HG03025 (cell line): Measurements from ENCODE around the gene ZNF99.
"Not testable (repeated sequence)": the region's sequence is repeated elsewhere in the genome, so short reads cannot be mapped to it uniquely, and the experiment has no call there.

Experiments used
- ATAC-seq: cut with Tn5 transposase; IDR thresholded peaks from one replicate; pipeline ENCODE4 v1.9.1; 2021; ENCODE audit warnings: mild to moderate bottlenecking, moderate library complexity; ENCODE audit not compliant: unreplicated experiment, low FRiP score

Gene ZNF99

DNA sequence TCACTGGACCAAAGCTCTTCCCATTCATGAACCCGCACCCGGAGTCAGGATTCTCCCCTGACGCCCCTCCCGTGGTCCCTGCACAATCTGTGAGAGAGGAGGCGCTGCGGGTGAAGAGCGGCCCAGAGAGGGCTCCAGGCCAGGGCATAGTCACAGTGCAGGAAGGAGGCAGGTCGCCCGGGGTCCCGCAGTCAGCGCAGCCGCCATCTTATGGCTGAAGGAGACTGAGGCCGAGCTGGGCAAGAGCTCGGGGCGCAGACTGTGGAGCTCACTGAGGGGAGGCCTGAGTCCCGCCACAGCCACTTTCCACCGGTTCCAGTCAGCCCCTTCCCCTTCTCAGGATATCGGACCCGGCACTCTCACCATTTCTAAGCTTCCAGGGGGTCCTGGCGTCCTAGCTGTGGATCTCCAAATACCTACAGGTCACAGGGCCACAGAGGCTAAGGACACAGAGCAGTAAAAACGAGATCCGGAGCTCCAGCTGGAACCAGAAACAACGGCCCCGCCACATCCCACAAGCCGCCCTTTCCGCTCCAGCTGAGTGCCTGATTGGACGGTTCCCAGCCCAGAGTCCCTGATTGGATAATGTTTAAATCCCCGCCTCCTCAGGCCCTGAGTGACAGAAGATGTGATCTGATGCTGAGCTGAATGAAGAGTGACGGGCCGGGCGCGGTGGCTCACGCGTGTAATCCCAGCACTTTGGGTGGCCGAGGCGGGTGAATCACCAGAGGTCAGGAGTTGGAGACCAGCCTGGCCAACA lies at the start of gene ZNF99:
ZNF99 (minus strand) TSS at position 501 of the 760 bp plus-strand sequence; CDS start at position 366, 135 bp downstream.
- ATAC-seq, result no peak

DNA sequence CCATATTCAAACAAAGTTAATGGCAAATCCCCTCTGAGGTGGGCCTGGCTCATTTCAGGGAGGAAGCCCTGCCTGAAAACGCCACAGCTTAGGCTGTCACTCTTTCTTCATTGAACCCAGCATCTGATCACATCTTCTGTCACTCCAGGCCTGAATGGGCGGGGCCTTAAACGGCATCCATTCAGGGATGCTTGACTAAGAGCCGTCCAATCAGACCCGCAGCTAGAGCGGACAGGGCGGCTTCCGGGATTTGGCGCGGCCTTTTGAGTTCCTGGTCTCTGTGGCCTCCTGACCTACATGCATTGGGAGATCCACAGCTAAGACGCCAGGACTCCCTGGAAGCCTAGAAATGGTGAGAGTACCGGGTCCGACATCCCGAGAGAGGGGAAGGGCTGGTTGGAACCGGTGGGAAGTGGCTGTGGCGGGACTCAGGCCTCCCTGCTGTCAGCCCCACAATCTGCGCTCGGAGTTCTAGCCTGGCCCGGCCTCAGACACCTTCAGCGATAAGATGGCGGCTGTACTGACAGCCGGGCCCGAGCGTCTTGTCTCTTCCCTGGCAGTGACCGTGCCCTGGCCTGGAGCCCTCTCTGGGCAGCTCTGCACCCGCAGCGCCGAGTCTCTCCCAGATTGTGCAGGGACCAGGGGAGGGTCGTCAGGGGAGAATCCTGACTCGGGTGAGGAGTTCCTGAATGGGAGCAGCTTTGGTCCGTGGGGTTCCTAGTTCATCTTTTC lies 48.2 kb upstream of the ZNF99 start, which contains the start of gene ZNF723:
ZNF723 (plus strand) TSS at position 261 of the 732 bp plus-strand sequence; CDS start at position 350, 89 bp downstream.
- ATAC-seq, result no peak

DNA sequence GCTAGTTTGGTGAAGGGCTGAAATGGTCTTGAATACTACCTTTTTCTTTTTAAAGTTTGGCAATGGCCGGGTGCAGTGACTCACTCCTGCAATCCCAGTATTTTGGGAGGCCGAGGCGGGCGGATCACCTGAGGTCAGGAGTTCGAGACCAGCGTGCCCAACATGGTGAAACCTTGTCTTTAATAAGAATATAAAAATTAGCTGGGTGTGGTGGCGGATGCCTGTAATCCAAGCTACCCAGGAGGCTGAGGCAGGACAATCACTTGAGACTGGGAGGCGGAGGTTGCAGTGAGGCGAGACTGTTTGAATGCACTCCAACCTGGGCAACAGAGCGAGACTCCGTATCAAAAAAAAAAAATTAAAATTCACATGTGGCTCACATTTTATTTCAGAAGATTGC lies 47.3 kb upstream of the ZNF99 start:
- ATAC-seq, result no peak

DNA sequence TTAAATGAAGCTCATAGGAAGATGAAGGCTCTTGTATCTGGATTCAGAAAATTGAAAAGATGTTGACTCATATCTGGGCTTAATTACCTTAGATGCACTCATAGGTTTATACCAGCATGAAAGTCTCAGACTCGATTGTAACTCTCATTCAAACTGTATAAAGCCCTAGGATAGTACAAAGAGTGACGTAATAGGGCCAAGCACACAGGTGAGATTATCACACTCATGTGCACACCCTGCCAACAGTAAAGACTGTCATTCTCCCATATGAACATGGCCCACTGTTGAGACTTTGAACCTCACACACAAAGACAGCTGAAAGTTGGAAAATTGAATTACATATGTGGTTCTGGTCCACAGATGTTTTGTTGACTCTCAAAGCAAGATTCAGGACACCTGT lies 30.2 kb upstream of the ZNF99 start:
- no peak for ATAC-seq

DNA sequence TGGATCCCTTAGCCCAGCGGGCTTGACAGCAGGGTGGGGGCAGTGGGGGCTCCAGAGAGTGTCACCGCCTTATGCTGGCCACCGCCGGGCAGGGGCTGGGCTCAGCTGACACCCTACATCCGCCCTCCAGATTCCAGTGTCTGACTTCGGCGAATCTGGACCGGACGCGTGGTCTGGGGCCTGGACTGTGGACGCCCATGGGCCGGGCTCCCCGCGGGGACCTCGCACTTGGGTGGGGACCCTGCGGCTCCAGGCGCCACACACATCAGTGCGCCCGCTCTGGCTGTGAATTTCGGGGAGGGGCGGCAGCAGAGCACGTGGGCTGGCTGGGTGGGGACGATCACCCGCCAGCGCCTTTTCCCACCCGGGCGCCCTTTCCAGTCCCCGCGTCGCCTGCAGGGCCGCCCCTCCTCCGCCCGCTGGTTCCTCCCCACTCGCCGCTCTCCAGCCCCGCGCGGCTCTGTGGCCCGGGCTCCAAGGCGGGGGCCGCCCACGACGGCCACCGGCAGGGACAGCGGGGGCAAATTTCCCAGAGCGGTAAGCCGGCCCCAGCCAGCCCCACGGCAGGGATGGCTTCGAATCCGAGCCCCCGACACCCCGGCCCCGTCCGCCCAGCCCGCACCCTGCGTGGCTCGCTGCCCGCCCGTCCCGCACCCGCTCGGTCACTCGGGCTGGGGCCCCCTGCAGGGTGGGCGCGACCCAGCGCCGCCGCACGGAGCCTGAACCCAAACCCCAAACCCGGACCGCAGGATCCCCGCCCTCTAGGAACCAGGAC lies 23.3 kb upstream of the ZNF99 start:
- ATAC-seq, result no peak

DNA sequence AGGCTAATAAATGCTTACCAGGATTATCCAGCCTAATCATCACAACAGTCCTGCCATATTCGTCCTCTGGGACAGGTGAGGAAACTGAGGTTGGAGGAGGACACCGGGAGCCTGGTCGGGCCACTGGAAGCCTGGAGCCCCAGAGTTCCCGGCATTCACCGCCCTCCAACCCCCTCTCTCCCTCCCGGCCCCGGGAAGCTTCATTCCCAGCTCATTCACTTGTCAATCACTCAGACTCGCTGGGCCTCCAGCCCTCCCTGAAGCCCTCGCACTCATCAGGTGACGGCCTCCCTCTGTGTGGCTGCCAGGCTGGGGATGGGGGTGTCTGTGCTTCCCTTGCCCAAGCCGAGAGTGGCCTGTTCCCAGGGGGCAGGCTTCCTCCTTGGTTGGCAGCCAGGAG lies 22.5 kb upstream of the ZNF99 start:
- no peak for ATAC-seq

DNA sequence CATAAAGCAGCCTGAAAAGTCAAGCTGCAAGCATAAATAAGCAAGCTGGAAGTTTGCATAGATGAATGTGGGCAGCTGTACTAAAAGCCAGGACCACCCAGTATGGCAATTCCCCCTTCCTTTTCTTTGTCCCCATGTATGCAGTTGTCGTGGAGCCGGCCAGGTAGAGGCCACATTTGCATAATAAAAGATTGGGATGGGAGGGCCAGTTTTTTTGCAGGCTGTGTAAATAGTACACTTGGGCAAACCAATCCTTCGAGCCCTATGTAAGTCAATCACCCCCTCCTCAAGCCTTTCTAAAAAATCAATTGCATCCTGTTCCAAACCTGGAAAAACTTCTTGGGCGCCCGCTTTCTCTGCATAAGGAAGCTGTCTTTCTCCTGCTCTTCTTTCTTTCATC lies 13.1 kb upstream of the ZNF99 start:
- ATAC-seq, result no peak

DNA sequence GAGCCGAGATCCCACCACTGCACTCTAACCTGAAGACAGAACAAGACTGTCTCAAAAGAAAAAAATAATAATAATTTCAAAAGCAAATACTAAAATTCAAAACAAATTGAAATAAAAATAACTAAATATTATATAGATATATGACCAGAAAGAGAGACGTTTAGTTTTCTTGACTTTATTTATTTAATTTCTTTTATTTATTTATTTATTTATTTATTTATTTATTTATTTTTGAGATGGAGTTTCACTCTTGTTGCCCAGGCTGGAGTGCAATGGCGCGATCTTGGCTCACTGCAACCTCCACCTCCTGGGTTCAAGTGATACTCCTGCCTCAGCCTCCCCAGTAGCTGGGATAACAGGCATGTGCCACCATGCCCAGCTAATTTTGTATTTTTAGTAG lies 8.9 kb upstream of the ZNF99 start:
- not testable (repeated sequence) for ATAC-seq

DNA sequence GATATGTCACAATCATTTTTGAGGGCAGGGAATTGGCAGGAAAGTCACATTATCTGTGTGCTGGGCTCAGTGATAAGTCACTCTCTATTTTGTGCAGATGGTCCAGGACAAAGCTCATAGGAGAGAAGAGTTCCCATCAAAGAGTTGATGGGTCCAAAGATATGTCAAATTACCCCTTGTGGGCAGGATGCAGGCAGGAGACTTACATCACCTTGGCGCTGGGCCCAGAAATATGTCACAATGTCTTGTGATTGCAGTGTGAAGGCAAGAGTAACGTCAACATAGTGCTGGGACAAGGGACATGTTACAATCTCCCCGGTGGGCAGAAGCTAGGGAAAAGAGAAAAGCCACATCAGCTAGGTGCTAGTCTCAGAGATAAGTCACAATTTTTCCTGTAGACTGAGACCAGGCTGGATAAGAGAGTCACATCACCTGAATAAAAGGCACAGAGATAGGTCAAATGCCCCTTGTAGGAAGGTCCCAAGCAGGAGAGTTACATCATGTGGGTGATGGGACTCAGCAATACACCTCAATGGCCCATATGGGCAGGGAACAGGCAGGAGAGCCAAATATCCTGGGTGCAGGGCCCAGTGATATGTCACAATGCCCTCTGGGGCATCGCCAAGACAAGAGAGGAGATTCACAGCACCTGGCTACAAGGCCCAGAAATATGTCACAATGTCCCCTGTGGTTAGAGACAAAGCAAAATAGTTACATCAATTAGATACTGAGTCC lies 47.9 kb downstream of the ZNF99 start:
- no peak for ATAC-seq

DNA sequence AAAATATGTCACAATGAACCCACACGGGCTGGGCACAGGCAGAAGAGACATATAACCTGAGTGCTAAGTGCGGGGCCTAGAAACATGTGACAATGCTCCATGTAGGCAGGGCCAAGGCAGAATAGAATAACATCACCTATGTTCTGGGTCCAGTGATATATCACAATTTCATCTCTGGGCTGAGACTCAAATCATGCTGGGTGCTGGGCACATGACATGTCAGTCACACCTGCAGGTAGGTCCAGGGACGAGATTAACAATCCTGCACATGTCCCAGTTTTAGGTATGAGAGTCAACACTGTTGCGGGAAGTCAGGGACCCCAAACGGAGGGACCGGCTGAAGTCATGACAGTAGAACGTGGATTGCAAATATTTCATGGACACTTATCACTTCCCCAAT lies 50.3 kb downstream of the ZNF99 start:
- ATAC-seq, result no peak

DNA sequence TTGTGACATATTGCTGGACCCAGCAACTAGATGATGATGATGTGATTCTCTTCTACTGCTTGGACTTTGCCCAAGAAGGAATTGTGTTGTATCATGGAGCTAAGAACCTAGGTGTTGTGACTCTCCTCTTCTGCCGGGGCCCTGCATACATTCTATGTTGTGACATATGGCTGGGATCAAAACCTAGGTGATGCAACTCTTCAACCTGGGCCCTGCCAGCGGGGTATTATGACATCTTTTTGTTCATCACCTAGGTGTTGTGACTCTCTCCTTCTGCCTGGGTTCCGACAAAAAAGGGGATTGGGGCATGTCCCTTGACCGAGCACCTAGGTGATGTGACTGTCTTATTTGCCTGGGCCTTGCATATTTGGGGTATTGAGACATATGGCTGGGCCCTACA lies 55.7 kb downstream of the ZNF99 start:
- ATAC-seq, result not testable (repeated sequence)

DNA sequence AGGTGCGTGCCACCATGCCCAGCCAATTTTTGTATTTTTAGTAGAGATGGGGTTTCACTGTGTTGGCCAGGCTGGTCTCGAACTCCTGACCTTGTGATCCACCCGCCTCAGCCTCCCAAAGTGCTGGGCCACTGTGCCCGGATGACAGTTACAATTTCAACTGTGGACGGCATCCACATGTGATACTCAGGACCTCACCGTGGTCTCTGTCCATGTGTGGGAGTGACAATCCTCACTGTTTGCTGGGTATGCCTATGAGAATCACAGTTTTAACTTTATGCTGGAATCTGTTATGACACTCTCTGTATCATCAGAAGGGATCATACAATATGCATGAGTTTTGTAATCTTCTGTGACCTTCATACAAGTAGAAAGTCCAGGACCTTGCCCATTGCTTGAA lies 62.4 kb downstream of the ZNF99 start:
- ATAC-seq, result not testable (repeated sequence)

DNA sequence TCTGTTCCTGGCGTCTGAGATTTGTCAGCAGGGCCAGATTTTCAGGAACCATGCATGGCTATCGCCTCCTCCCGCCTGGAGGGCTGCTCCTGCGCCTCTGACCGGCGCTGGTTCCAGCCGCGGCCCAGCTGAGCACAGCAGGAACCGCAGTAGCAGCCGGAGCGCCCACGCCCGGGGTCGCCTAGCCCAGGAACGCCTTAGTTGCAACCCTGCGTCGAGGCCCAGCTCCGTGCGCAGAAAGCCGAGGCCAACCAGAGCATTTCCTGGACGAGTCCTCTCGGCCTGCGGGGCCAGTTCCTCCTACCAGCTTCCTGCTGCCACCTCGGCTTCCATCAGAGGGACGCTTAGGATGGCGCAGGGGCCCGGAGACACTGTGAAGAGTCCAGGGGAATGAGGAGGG lies 75.0 kb downstream of the ZNF99 start:
- no peak for ATAC-seq

DNA sequence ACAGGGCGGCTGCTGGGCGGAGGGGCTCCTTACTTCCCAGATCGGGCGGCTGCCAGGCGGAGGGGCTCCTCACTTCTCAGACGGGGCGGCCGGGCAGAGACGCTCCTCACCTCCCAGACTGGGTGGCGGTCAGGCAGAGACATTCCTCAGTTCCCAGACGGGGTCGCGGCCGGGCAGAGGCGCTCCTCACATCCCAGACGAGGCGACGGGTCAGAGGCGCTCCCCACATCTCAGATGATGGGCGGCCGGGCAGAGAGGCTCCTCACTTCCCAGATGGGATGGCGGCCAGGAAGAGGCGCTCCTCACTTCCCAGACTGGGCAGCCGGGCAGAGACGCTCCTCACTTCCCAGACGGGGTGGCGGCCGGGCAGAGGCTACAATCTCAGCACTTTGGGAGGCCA lies 80.9 kb downstream of the ZNF99 start:
- ATAC-seq, result not testable (repeated sequence)

DNA sequence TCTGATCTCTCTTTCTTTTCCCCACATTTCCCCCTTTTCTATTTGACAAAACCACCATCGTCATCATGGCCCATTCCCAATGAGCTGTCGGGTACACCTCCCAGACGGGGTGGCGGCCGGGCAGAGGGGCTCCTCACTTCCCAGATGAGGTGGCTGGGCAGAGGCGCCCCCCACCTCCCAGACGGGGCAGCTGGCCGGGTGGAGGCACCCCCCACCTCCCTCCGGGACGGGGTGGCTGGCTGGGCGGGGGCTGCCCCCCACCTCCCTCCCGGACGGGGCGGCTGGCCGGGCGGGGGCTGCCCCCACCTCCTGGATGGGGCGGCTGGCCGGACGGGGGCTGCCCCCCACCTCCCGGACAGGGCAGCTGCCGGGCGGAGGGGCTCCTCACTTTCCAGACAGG lies 81.3 kb downstream of the ZNF99 start:
- ATAC-seq, result not testable (repeated sequence)
